SW 1271 (cell line): Measurements from ENCODE around the gene DCAF11.

Experiments used
- DNase-seq, 2 experiments: peaks; one replicate each; lab custom pipeline; 2025; lab: John Stamatoyannopoulos, UW

Gene DCAF11

DNA sequence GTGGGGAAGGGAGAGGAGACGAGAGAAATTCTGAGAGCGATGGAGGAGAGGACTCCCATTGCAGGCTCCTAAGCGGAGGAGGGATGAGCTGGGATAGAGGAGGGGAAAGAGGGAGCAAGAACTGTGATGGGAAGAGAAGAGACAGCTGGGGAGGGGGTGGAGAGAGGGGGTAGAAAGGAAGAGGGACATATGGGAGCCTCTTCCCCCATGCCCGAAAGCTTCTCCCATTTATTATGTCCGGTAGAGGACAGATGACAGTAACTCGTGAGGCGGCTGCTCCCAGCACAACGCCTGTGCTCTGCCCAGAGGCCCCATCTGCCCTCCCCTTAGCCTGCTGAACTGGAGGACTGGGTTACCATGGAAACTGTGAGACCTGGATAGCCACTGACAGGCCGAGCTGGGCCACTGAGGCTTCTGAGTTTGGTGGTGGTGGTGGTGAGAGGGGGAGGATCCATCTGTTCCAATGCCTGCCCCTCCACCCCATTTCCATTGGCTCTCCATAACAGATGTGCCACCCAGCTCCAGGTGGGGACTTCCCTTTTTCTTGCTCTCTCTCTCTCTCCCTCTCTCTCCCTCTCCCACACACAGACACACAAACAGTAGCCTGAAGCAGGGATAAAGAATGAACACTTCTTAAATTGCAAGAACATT is 35.0 kb upstream of the DCAF11 start:
- DNase-seq, result no peak

DNA sequence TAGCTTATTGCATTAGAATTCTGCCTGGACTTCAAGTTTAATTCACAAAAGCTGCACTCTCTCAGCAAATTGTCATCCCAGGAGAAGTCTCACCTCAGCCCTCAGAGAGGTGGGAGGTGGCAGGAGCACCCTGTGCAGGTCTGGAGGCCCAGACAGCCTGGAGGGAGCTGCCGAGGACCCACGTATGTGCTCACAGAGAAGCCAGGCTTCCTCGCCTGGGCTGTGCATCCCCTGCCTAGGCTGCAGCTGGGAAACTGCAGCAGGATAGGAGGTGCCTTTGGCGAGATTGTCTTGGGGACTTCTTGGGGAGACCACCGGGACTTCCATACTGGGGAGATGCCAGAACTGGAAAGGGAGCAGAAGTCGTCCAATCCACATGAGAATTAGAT is 34.4 kb upstream of the DCAF11 start:
- no peak for DNase-seq

DNA sequence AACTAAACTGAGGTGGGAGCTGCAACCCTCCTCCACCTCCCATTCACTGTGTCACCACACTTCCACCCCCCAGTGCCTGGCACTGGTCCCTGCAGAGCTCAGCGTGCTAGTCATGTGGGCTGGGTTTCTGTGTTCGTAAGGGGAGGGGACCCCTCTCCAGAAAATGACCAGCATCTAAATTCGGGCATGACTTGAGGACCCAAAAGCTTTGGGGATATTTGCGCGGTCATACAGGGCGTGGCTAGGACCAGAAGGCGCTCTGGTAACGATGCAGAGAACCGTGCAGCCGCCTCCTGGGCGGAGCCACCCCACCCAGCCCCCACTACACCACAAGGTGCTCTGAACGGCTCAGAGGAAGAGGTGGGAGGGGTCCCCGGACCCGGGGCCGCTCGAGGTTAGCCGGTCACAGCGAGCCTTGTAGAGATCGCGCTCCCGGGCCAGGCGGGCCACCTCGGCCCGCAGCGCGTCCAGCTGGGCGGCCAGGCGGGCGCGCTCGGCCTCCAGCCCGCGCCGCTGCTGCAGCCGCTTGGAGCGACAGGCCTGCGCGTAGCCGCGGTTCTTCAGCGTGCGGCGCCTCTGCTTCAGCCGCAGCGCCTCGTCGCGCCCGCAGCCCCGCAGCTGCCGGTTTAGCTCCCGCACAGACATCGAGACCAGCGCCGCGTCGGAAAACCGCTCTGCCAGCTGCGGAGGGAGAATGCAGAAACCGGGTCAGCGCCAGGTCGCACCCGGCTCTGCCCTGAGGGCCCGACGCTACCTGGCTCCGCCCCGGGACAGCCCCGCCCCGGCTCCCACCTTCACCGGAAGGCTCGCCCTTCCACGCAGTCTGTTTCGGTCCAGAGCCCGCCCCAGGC is 33.5 kb upstream of the DCAF11 start:
- DNase-seq, result peak; percentile 13 to 14

DNA sequence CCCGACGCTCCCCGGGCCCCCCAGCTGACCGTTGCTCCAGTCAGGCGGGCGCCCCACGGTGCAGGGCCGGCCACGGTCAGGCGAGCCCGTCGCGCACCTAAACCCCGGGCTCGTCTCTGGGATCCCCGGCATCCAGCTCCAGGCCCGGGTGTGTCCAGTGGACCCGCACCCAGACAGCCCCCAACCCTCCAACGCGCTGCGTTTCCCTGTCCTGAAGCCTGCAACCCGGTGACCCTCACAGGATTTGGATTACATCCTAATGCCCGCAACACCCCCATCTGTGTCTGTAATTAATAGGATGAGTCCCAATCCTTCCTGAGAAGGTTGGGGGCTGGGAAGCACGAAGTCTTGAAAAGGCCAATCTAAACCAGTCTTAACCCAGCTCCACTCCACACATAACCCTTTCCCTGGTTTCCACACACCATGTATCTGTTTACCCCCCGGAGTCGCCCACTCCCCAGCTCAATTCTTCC is 32.8 kb upstream of the DCAF11 start:
- DNase-seq, result no peak

DNA sequence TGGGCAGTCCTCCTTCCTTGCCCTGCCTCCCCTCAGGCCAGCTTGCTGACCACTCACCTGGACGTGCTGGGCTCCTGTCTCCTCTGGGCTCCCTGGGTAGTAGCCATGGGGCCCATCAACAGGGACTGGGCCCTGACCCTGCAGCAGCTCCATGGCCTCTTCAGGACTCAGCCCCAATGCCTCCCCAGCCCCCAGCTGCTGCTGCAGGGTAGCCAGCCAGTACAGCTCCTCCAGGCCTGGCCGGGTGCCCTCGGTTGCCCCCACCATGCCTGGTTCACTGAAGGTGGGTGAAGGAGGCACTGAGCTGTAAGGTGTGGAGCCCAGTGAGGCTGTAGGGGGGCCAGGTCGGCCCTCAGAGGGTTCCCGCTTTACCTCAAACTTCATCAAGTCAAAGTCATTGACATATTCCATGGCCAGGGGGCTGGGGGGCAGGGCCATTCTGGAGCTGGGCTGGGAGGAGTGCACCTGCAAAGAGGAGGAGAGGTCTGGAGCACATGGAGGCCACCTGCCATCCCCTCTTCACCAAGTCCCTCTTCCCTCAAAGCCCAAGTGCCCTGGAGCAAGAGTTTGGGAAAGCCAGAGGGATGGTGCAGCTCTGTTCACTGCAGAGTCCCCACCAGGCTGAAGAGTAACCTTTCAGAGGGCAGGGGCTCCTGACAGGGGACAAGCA is 32.0 kb upstream of the DCAF11 start:
- no peak for DNase-seq

DNA sequence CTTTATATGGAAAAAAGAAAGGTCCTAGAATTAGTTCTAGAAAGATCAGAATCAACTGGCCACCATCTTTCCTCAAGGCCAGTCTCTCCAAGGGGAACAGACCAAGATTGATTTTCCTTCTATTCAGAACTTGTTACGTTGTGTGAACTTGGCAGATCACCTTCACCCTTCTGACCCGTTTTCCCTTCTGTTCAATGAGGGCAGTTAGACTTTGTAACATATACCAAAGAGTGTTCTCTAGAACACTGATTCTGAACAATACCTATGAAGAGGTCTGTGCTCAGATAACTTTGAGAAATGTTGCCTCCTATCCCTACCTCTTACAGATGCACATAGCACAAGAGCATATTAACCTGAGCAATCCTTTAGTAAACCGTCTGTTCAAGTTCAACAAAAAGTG is 31.1 kb upstream of the DCAF11 start:
- DNase-seq, result no peak

DNA sequence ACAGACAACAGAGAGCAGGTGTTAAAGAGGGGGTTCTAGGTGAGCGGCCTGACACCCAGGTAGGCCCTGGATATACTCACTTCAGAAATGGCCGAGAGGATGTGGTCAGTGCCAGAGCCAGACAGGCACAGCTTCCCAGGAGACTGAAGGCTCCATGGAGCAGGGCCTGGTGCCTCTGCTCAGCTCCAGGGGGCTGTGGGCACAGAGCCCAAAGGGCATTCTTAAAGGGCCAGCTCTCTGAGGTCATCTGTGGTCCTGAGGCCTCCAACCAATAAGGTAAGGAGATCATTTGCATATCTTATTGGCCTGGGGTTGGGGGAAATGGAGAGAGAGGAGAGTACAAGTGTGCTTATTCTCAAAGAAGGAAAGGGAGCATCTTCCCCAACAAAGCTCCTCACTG is 30.1 kb upstream of the DCAF11 start:
- no peak for DNase-seq

DNA sequence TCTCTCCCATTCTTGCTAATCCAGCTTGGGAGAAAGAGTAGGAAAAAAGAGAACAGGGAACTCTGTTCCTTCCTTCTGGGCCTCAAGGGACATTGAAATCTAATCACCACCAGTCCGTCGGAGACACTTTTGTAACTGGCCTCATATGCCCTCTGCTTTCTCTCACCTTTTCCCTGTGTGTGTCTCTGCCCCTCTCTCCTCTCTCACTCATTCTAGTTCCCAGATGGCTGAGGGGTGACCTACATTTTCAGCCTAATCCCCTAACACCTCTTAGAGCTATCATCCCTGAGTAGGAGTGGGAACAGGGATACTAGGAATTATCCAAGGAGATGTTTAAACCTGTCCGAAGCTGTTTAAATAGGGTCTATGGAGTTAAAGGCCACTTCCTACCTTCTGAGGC is 29.4 kb upstream of the DCAF11 start:
- DNase-seq, result no peak

DNA sequence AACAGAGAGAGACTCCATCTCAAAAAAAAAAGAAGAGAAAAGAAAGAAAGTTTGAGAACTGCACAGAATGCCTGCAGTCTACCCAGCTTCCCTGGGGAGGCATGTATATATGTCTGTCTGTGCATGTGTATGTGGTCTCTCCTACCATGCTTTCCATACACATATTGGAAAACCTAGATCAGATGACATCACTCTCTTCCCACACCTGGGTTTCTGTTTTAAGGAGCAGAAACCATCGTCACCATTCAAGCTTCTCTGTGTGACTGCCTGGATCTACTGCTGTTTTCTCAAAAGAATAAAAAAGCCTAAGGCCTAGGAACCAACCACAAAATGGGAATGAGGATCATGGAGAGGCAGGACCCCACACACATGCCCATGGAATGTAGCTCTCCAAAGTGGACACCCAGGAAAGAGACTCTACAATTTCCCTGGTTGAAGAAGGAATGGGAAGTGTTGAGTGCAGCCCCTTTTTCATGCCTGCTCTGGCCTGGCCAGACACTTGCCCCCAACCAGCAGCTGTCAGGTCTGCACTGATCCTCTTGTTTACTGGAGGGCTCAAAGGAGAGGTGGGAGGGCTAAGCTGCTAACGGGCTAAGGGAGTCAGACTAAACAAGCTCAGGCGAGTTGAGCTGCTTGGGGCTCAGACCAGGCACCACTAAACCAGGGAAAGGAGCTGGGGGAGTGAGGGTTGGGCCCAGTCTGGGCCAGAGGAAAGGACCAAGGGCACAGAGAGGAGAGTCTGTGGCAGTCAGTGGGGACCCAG is 28.2 kb upstream of the DCAF11 start:
- DNase-seq, result no peak

DNA sequence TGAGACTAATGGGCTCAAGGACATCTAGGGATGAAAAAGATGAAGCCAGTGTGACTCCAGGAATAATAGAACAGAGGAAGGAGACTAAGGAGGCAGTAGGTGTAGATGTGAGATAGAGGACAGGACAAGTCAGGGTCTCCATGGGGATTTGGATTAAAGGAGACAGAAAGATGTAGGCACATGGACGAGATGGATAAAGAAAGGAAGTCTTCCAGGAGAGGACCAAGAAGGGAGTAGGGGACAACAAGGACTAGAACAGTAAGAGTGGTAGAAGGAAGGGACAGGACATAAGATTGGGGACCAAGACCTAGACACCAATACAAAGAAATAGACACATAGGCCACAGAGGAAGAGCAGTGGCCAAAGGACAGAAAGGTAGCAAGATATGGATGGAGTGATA is 27.6 kb upstream of the DCAF11 start:
- no peak for DNase-seq

DNA sequence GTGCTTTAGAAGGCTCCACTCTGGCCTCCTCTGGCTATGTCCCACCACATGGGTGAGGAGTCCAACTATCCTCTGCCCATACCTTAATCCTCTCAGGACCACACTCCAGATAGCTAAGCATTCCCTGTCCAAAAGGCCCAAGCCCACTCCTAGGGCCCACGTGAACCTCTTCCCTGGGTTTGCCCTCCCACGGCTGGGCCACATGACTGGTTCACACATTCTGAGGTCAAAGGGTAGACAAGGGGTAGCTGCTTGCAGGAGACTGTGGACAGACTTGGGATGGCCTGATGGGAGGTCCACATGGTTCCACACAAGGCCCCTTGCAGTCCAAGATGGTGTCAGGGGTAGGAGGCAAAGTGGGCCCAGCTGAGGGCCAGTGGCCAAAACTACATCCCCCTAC is 26.5 kb upstream of the DCAF11 start:
- no peak for DNase-seq

DNA sequence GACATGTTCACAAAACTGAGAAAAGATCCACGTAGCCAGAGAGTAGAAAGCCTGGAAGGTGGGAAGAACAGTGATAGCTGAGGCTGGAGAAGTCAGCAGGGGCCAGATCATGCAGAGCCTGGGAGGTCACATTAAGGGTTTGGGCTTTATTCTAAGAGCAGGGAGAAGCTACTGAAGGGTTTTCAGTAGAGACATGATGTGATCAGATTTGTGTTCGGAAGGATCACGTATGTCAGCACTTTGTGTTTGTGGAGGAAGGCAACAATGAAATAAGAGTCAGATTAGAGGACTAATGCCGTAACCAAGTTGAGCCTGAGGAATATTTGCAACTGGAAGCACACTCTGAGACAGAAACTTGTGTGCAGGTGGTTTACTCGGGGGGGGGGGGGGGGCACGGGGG is 24.7 kb upstream of the DCAF11 start:
- DNase-seq, result no peak

DNA sequence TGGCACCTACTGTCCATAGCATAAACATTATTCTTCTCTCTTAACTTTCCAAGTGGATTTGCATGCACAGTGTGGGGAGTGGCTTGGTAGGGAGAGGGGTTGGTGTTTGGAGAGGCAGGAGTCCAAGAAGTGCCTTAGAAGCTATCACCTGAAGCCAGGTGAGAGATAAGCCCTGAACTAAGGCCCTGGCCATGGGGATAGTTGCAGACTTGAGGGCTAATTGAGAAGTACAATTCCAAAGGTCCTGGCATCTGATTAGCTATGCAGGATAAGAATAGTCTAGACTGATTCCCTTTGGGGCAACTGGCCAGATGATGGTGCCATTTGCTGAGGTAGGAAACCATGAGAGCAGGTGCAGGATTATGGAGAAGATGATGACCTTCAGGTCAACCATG is 22.5 kb upstream of the DCAF11 start:
- no peak for DNase-seq

DNA sequence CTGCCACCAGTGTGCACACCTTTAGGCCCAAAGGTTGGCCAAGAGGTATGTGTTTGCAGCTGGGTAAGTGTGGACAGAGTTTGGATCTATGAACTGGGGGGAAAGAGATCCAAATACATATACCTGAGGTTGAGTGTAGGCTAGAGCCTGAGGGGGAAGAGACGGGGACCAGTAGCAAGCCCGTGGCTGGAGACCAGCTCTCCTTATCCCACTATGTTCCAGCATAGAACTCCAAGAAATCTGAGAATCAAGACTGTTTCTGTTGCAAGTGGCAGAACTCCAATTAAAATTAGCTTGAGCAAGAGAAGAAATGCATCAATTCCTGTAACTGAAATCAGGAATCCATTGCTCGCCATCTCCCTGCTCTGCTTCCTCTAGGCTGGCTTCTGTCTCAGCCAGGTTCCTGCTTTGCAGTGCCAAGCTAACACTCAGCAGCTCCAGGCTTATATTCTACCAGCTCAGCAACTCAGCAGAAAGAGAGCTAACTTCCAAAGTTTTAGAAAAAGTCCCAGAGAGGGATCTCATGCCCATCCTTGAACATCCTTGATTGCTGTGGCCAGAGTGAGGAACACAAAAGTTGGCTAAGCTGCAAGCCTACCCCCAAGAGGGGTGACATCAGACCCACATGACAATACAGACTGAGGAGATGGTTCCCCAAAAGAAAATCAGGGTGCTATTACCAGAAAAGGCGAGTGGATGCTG is 21.9 kb upstream of the DCAF11 start:
- no peak for DNase-seq

DNA sequence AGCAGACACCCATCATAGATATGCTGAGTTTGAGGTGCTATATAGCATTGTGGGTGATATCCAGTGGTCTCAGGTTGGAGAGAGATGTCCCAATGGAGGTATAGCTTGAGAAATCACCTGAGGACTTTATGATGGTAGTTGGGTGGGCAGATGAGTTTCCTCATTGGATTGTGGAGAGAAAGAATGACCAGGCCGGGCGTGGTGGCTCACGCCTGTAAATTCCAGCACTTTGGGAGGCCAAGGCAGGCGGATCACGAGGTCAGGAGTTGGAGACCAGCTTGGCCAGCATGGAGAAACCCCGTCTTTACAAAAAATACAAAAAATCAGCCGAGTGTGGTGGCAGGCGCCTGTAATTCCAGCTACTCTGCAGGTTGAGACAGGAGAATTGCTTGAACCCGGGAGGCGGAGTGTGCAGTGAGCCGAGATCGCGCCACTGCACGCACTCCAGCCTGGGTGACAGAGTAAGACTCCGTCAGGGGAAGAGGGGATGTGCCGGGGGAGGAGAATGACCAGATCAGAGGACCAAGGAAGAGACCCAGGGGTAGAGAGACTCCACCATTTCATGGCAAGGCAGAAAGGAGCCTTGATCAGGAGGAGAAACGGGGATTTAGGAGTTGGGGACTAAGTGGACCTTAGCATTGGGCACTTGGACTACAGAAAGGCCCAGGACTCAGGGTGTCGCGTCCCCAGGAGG is 21.2 kb upstream of the DCAF11 start:
- DNase-seq, result no peak

DNA sequence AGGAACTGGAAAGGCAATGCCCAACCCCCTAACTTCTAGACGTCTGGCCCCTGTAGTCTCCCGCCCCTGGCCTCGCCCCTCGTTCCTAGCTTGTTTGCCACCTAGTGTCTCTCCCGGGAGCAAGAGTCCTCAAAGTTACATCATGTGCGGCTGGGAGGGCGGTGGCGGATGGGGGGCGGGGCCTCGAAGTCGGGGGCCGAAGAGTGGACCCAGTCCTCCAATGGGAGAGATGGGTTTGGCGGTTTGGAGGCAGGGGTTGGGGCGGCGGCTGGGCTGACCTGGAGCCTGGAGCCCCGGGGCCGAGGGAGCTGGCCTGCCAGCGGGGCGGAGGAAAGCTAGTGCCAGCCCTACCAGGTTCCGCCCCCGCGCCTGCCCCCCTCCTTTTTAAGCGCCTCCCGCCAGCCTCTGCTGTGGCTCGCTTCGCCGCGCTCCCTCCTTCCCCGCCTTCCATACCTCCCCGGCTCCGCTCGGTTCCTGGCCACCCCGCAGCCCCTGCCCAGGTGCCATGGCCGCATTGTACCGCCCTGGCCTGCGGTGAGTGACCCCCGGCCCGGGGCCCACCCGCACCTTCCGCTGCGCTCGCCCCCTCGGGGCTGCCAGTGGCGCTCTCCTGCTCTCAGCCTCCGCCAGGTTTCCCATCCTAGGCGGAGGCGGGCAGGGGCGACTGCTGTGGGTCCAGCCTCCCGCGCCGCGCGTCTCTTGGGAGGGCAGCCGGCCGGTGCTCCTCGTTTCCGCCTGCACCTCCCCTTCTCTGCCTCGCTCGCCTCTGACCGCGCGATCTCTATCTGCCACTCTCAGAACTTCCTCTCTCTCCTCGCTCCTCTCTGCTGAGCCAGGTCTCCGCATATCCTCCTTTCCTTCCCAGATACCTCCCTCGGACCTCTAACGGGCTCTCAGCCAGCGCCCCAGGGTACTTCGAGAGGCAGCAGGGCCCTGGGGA is 20.4 kb upstream of the DCAF11 start, which contains the start of gene PCK2:
PCK2 (plus strand) TSS at position 411 of the 940 bp plus-strand sequence; CDS start at position 506, 95 bp downstream.
- peak; percentile 68 to 89 for DNase-seq

DNA sequence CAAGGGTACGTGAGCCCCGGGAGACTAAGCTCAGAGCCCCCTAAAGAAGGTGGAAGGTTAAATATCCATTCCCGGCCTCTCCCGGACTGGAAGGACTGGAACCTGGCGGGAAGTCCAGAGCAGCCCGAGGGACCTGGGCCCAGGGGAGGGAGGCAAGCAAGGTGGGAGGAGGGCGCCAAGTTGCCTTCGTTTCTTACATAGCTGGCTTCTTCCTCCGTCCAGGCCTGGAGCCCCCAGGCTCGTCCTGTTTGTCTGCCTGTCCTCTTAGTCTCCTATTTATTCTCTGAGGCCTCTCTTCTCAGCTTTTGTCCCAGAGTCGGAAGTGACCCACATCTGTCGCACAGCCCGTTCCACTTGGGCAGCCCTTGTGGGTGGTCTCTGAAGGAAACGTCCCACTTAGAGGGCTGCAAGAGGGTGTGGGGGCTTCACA is 19.7 kb upstream of the DCAF11 start:
- DNase-seq, result no peak

DNA sequence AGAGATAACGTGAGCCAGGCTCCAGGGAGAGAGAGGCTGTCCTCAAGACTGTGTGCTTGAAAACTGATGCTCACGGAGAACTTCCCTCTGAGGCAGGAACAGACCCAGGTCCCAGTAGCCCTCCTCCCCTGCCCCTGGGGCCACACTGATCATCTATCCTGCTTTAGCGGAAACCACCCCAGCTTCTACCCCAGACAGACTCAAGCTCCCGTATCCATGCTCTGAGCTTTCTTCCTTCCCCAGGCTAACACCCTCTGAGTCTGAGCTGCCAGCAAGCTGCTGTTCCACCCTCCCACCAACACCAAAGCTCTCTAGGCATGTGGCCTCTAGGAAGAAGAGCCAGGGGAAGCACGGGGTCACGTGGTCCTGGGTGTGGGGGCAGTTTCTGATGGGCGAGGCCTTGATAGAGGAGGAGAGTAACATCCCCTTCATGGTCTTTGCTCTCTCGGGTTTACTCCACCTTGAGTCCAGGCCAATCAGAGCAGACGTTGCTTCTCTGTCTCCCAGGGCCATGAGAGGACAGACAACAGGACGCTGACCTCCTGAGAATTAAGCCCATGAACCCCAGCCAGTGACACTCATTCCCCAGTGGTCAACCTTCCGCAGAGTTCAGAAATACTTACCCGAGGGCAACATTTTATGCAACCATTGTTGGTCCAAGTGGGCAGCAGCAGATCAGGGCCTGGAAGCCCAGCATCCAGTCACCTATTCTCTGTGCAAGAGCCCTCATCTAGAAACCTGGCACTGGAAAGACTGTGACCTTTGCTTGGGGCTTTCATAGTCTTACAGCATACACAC is 19.1 kb upstream of the DCAF11 start:
- DNase-seq, result no peak
